Measurements from ENCODE around the gene EMID1.

Gene EMID1

DNA sequence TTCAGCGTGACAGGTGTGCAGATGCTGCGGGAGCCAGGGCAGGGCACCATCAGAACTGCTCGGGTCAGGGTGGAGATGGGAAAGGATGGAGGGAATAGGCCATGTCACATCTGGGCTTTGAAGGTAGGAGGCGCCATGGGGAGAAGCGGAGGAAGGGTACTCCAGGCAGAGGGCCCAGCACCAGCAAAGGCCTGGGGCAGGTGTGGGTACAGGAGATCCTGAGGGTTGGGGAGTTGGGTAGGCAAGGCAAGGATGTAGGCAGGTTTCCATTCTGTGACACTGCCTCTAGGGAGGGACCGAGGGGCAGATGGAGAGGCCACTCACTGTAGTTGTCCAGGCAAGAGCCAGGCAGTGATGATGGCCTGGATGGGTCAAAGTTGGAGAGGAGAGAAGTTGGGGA is 8.5 kb downstream of the EMID1 start:
- TF ChIP-seq, protein P1, sequence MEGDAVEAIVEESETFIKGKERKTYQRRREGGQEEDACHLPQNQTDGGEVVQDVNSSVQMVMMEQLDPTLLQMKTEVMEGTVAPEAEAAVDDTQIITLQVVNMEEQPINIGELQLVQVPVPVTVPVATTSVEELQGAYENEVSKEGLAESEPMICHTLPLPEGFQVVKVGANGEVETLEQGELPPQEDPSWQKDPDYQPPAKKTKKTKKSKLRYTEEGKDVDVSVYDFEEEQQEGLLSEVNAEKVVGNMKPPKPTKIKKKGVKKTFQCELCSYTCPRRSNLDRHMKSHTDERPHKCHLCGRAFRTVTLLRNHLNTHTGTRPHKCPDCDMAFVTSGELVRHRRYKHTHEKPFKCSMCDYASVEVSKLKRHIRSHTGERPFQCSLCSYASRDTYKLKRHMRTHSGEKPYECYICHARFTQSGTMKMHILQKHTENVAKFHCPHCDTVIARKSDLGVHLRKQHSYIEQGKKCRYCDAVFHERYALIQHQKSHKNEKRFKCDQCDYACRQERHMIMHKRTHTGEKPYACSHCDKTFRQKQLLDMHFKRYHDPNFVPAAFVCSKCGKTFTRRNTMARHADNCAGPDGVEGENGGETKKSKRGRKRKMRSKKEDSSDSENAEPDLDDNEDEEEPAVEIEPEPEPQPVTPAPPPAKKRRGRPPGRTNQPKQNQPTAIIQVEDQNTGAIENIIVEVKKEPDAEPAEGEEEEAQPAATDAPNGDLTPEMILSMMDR (IDR thresholded peaks at IDR 0.05; ENCODE audit: borderline replicate concordance, control extremely low read depth, extremely low read depth, insufficient read depth, missing control alignments) = no peak
- in situ Hi-C loops (cut with MboI; ENCODE audit: low sequenced_read_pairs, unreplicated experiment) = no loop called here
- no peak for DNase-seq (ENCODE audit: low spot score)

DNA sequence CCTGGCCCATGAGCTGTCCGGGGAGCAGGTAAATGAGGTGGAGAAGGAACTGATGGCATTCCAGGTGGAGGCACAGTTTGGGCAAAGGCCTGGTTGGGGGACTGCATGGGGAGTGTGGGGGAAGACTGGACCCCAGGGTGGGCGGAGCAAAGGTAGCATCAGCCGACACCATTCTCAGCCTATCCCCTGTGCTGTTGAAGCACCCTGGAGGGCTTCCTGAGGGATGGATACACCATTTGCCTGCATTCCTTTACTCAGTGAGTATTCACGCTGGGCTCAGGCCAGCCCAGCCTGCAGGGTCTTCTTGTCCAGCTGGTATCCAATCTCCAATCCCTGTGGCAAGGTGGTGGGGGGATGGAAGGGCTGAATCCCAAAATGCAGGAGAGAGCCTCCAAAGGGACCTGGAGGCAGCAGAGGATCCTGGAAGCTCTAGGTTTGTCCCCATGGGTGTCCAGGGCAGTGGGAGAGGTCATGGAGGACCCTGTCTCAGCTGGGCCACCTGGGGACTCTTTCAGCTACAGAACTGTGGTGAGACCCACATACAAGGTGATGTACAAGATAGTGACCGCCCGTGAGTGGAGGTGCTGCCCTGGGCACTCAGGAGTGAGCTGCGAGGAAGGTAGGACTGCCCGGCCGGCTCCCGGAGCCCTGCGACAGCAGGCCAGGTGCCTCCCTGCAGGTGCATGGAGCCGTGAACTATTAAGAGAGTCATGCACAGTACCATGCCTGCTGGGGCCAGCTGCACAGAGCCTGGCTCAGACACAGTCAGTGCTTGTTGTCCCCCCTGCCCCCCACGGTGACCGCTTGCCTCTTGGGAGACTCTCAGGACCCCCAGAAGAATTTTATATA is 9.5 kb downstream of the EMID1 start:
- TF ChIP-seq, protein P1 (IDR thresholded peaks at IDR 0.05; ENCODE audit: borderline replicate concordance, control extremely low read depth, extremely low read depth, insufficient read depth, missing control alignments) = no peak
- no peak for DNase-seq (ENCODE audit: low spot score)
- in situ Hi-C loops (cut with MboI; ENCODE audit: low sequenced_read_pairs, unreplicated experiment) = no loop called here

DNA sequence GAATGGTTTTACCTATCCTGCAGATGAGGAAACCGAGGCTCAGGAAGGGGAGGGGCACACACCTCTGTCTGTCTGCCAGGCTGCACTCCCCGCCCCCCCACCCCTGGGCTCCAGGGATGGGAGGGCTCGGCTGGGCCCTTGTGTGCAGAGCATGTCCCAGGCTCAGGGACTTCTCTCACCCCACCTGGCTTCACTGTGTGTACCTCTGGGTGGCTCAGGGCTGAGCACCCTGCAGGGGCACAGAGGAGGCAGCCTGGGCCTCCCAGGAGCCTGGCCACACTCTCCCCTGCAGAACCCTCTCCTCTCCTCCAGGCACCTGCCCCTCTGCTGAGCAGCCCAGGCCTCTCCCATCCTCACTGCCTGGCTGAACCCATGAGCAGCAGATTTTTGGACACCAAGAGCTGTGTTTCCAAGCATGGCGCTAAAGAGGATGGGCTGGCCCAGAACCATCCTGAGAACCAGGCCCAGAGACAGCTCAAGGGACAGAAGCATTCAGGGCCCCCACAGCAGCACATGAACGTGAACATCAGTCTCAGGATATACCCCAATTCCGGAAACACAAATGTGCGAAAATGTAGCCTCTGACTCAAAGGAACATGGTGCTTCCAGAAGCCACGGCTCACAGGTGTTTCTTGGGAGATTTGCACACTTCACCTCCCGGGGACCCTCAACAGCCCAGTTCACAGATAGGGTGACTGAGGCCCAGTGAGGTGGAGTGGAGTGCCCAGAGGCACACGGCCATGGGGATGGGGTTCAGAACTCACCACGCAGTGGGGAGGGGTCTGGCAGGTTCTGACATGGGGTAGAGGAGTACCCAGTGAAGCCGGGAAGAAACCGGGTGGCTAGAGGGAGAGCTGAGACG is 10.5 kb downstream of the EMID1 start:
- DNase-seq (ENCODE audit: low spot score) = peak; percentile 38
- in situ Hi-C loops (cut with MboI; ENCODE audit: low sequenced_read_pairs, unreplicated experiment) = no loop called here
- TF ChIP-seq, protein P1 (IDR thresholded peaks at IDR 0.05; ENCODE audit: borderline replicate concordance, control extremely low read depth, extremely low read depth, insufficient read depth, missing control alignments) = no peak

DNA sequence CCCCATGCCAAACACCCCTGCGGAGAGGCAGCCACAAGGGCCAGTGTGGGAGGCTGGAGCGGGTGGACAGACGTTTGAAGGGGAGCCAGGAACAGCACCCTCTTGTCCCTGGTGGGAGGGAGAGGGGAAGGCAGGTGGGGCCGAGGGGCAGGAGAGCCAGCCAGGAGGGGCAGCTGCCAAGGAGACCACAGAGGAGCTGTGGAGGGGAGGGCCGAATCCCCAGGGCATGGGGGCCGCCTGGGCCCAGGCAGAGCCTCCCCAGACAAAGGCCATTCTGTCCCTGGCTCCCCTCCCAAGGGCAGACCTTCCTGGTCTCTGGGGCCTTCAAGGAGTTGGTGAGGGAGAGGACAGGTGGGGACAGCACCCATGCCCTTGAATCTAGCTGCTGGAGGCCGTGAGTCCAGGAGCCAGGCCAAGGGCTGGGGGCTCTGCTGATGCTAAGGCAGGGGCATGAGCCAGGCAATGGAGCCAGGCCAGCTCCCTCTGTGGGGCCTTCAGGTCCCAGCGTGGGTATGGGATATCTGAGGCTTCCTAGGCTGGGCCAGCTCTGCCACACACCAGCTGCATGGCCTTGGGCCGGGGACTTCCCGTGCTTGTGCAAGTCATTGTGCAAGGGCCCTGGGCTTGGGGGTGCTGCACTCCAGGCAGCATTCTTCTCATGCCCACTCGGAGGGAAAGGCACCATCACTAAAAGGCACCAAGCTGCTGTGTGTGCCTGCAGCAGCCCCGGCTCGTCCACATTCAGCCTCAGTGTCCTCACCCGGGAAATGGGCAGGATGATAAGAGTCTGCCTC is 11.4 kb downstream of the EMID1 start:
- peak; percentile 45 for DNase-seq (ENCODE audit: low spot score)
- in situ Hi-C loops (cut with MboI; ENCODE audit: low sequenced_read_pairs, unreplicated experiment) = no loop called here
- TF ChIP-seq, protein P1 (IDR thresholded peaks at IDR 0.05; ENCODE audit: borderline replicate concordance, control extremely low read depth, extremely low read depth, insufficient read depth, missing control alignments) = no peak

DNA sequence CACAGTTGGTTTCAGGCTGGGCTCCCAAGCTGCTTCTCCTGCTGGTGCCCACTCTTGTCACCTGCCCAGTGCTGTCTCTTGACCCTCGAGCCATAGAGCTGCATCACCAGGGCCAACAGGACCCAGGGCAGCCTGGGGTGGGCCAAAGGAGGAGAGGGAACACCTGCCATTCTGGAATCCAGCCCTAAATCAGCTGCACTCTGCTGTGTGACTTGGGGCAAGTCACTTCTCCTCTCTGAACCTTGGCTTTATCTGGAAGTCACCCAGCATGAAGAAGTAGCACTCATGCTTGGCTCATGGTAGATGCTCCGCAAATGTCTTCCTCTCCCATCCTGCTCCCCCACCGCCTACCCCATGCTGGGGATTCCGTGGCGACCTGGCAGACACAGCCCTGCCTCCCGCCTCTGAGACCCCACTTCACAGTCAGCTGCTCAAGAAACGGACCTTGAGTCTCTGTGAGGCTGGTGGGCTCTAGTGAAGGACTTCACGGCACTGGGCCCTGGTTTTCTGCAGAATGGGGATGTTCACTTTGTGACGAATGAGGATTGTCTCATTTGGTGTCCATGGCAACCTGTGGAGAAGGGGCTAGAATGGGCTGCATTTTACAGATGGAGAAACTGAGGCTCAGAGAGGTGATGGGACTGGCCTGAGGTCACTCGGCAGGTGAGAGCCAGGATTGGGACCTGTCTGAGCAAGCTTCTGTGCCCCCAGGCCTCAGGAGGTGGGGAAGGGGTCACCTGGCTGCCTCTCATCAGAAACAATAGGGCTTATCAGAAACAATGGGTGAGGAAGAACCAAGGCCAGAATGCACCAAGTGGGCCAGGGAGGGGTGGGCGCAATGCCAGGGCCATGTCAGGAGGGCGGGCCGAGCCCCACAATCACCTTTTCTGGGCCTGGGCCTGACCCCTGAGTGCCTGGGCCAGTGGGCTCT is 12.4 kb downstream of the EMID1 start:
- TF ChIP-seq, protein P1 (IDR thresholded peaks at IDR 0.05; ENCODE audit: borderline replicate concordance, control extremely low read depth, extremely low read depth, insufficient read depth, missing control alignments) = no peak
- in situ Hi-C loops (cut with MboI; ENCODE audit: low sequenced_read_pairs, unreplicated experiment) = no loop called here
- no peak for DNase-seq (ENCODE audit: low spot score)
